Suprapubic skin (tissue), 4 donors: ENCODE data around the gene PRDM11. TPM values are rescaled to one million over a fixed set of nuclear protein-coding genes. Genes with fewer than 3 reads are reported as not detected.

Source experiments
- DNase-seq, 2 donors: peaks; one replicate each; pipeline ENCODE4 v3.0.0-alpha.2; 2019; ENCODE audit warnings: low spot score in 2 of 2
- H3K27ac ChIP-seq: fragments of 200-600 bp; sonication (generic); one replicate; pipeline ENCODE4 v1.5.1; 2019
- H3K27me3 ChIP-seq: fragments of 200-600 bp; sonication (generic); one replicate; pipeline ENCODE4 v1.5.1; 2019
- H3K36me3 ChIP-seq: fragments of 200-600 bp; sonication (generic); one replicate; pipeline ENCODE4 v1.5.1; 2019
- H3K4me1 ChIP-seq: fragments of 200-600 bp; sonication (generic); one replicate; pipeline ENCODE4 v1.5.1; 2019
- H3K4me3 ChIP-seq: fragments of 200-600 bp; sonication (generic); one replicate; pipeline ENCODE4 v1.5.1; 2019; ENCODE audit warnings: mild to moderate bottlenecking
- H3K9me3 ChIP-seq: fragments of 200-600 bp; sonication (generic); one replicate; pipeline ENCODE4 v1.5.1; 2019
- EP300 ChIP-seq: sonication (generic); formaldehyde crosslinking; IDR thresholded peaks from one replicate; pipeline ENCODE4 v1.6.1; 2017; ENCODE audit warnings: antibody characterized with exemption
- POLR2A ChIP-seq, 2 donors: fragments of 450-650 bp; IDR thresholded peaks; one replicate each; pipeline ENCODE4 v1.6.1; 2017; ENCODE audit warnings: antibody characterized with exemption in 2 of 2, mild to moderate bottlenecking in 2 of 2, moderate library complexity in 2 of 2
- POLR2AphosphoS5 ChIP-seq, 3 donors: sonication (generic); formaldehyde crosslinking; IDR thresholded peaks; one replicate each; pipeline ENCODE4 v1.6.1; 2017; ENCODE audit warnings: antibody characterized with exemption in 3 of 3
- WGBS: methylation state at CpG from one replicate; pipeline ENCODE4 v1.1.5; 2018; 5-methylcytosine and 5-hydroxymethylcytosine counted together
- total RNA-seq, 4 donors: library from RNA; depleted of rRNA; stranded (reverse); fragments of >200 nt; gene quantifications; one replicate each; pipeline ENCODE4 v1.1.0, GENCODE V29; 2016
- TF ChIP-seq, protein P1 (sequence below), 2 donors: fragments of 200-600 bp in 1 of 2; fragments of 450-650 bp in 1 of 2; sonication (generic) in 1 of 2; IDR thresholded peaks; one replicate each; pipeline ENCODE4 v1.5.1; 2016 to 2019; ENCODE audit warnings: antibody characterized with exemption in 2 of 2, mild to moderate bottlenecking in 1 of 2, moderate library complexity in 1 of 2

The PRDM11 gene
- total RNA-seq, 4 donors from 2014 or later = 9.1 to 11.9 (median 11.0) TPM

- Histone ChIP-seq H3K27ac (peak overlapping the region; percentile 78), H3K27me3 (no peaks in the 10 kb centered on the region), H3K9me3 (no peaks in the 10 kb centered on the region), H3K36me3 (peaks cover 17% of the 10 kb centered on the region), H3K4me1 (peaks cover 18% of the 10 kb centered on the region), H3K4me3 (peak overlapping the region; percentile 71)
- WGBS = 60% methylated on average over 15 of the region's 25 CpGs
- no peak for DNase-seq
- TF ChIP-seq EP300 = no peak
- TF ChIP-seq, protein P1, sequence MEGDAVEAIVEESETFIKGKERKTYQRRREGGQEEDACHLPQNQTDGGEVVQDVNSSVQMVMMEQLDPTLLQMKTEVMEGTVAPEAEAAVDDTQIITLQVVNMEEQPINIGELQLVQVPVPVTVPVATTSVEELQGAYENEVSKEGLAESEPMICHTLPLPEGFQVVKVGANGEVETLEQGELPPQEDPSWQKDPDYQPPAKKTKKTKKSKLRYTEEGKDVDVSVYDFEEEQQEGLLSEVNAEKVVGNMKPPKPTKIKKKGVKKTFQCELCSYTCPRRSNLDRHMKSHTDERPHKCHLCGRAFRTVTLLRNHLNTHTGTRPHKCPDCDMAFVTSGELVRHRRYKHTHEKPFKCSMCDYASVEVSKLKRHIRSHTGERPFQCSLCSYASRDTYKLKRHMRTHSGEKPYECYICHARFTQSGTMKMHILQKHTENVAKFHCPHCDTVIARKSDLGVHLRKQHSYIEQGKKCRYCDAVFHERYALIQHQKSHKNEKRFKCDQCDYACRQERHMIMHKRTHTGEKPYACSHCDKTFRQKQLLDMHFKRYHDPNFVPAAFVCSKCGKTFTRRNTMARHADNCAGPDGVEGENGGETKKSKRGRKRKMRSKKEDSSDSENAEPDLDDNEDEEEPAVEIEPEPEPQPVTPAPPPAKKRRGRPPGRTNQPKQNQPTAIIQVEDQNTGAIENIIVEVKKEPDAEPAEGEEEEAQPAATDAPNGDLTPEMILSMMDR (IDR thresholded peaks at IDR 0.05) = no peak
- no peak for TF ChIP-seq POLR2AphosphoS5 (IDR thresholded peaks at IDR 0.05)
- TF ChIP-seq POLR2A (IDR thresholded peaks at IDR 0.05) = no peak
Observed at GRCh38 chr11:45181193-45181888, 34.9 kb downstream of the PRDM11 start.

DNA sequence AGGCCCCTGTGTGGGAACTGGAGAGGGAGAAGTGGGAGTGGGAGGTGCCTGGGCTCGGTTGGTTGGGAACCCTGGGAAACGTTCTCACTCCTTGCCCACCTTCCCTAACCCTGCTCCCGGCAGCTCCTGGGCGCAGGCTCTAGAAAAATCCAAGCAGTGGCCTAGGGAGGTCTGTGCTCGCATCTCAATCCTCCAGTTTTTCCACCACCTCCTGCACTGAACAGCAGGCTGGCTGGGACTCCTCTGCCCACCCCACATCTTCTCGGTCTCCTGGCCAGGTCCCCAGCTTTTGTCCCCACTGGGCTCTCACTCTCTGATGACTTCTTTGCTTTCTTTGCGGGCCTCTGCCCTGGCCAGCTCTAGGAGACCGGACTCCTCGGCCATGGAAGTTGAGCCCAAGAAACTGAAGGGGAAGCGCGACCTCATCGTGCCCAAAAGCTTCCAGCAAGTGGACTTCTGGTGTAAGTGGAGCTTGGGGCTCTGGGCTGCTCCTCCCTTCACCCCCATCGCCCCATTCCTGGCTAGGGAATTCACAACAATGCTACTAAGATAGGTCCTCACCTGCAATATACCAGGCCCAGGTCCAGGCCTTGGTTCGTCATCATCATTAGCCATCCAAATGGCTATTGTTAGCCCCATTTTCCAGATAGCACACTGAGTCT, 35.6 kb downstream of the PRDM11 start:
- 92% methylated on average over 14 of the region's 14 CpGs for WGBS
- H3K9me3 ChIP-seq = no peaks in the 10 kb centered on the region
- TF ChIP-seq, protein P1 (IDR thresholded peaks at IDR 0.05) = no peak
- TF ChIP-seq POLR2AphosphoS5 (IDR thresholded peaks at IDR 0.05) (no peak), EP300 (no peak), POLR2A (IDR thresholded peaks at IDR 0.05) (no peak)
- no peaks in the 10 kb centered on the region for H3K27me3 ChIP-seq
- peaks cover 18% of the 10 kb centered on the region for H3K36me3 ChIP-seq
- H3K4me3 ChIP-seq = no peak overlapping the region
- DNase-seq = no peak
- peaks cover 18% of the 10 kb centered on the region for H3K4me1 ChIP-seq
- no peak overlapping the region for H3K27ac ChIP-seq

DNA sequence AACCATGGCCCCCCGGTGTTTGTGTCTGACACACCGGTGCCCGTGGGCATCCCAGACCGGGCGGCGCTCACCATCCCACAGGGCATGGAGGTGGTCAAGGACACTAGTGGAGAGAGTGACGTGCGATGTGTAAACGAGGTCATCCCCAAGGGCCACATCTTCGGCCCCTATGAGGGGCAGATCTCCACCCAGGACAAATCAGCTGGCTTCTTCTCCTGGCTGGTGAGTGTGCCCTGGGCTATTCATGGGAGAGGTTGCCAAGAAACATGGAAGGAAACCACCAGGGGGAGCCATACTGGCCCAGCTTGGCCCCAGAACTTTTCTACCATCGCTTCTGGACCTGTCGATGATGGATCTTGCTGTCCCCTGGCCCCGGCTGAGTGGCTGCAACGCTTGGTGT, 36.5 kb downstream of the PRDM11 start:
- DNase-seq = no peak
- Histone ChIP-seq H3K4me3 (no peak overlapping the region), H3K27ac (no peak overlapping the region), H3K27me3 (no peaks in the 10 kb centered on the region), H3K9me3 (no peaks in the 10 kb centered on the region), H3K36me3 (peaks cover 27% of the 10 kb centered on the region), H3K4me1 (peaks cover 18% of the 10 kb centered on the region)
- 85% methylated on average over 13 of the region's 14 CpGs for WGBS
- TF ChIP-seq EP300 = no peak
- TF ChIP-seq, protein P1 (IDR thresholded peaks at IDR 0.05) = peak in 1 of 2 donors; percentile 47

DNA sequence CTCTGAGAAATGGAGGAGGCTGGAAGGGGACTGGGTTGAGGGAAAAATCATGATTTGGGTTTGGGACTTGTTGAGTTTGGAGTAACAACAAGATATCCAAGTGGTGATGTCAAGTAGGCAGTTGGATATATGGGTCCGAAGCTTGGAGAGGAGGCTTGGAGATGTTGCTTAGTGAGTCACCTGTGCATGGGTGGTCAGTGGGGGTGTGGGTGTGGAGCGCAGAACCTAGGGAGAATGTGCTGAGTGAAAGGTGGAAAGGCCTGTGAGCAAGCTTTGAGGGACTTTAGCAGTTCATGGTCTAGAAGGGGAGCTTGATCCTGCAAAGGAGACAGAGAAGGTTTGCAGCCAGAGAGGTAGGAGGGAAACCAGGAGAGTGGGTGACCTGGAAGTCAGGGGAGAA, 38.2 kb downstream of the PRDM11 start:
- TF ChIP-seq POLR2A (IDR thresholded peaks at IDR 0.05) (no peak), POLR2AphosphoS5 (IDR thresholded peaks at IDR 0.05) (no peak), EP300 (no peak)
- TF ChIP-seq, protein P1 (IDR thresholded peaks at IDR 0.05) = no peak
- H3K9me3 ChIP-seq = no peaks in the 10 kb centered on the region
- no peaks in the 10 kb centered on the region for H3K27me3 ChIP-seq
- peaks cover 37% of the 10 kb centered on the region for H3K36me3 ChIP-seq
- no peak overlapping the region for H3K27ac ChIP-seq
- H3K4me3 ChIP-seq = no peak overlapping the region
- DNase-seq = no peak
- H3K4me1 ChIP-seq = peaks cover 15% of the 10 kb centered on the region
- WGBS = 90% methylated on average over 2 of the region's 2 CpGs

- no peak overlapping the region for H3K27ac ChIP-seq
- H3K9me3 ChIP-seq = no peaks in the 10 kb centered on the region
- no peak for DNase-seq
- H3K4me3 ChIP-seq = no peak overlapping the region
- H3K4me1 ChIP-seq = peaks cover 9% of the 10 kb centered on the region
- TF ChIP-seq, protein P1 (IDR thresholded peaks at IDR 0.05) = no peak
- TF ChIP-seq EP300 (no peak), POLR2AphosphoS5 (IDR thresholded peaks at IDR 0.05) (no peak), POLR2A (IDR thresholded peaks at IDR 0.05) (no peak)
- peaks cover 43% of the 10 kb centered on the region for H3K36me3 ChIP-seq
- H3K27me3 ChIP-seq = no peaks in the 10 kb centered on the region
Observed at GRCh38 chr11:45185228-45185729, 38.8 kb downstream of the PRDM11 start.
